ENCODE results near the gene HIP1R.
"Not testable (repeated sequence)": the region's sequence is repeated elsewhere in the genome, so short reads cannot be mapped to it uniquely, and the experiment has no call there.

HIP1R gene

GRCh38 chr12:122834921-122835749, at the start of gene HIP1R:
HIP1R (plus strand) TSS chr12:122835457; CDS start chr12:122835551, 94 bp downstream.
- no peak for DNase-seq

GRCh38 chr12:122785503-122785902, 49.8 kb upstream of the HIP1R start:
- DNase-seq: no peak

GRCh38 chr12:122788387-122788786, 46.9 kb upstream of the HIP1R start:
- DNase-seq: no peak

- DNase-seq: no peak
Measured at GRCh38 chr12:122789637-122790036, 45.6 kb upstream of the HIP1R start.

- no peak for DNase-seq
Measured at GRCh38 chr12:122790393-122791075, 44.7 kb upstream of the HIP1R start.

- peak; percentile 45 to 71 for DNase-seq
Measured at GRCh38 chr12:122793685-122794106, 41.6 kb upstream of the HIP1R start.

- no peak for DNase-seq
Measured at GRCh38 chr12:122795807-122796206, 39.5 kb upstream of the HIP1R start.

GRCh38 chr12:122799641-122800243, 35.5 kb upstream of the HIP1R start:
- no peak for DNase-seq

- no peak for DNase-seq
Measured at GRCh38 chr12:122803937-122804336, 31.3 kb upstream of the HIP1R start.

- DNase-seq: not testable (repeated sequence)
Measured at GRCh38 chr12:122804957-122805356, 30.3 kb upstream of the HIP1R start.

- no peak for DNase-seq
Measured at GRCh38 chr12:122807651-122808050, 27.6 kb upstream of the HIP1R start.

GRCh38 chr12:122811777-122812176, 23.5 kb upstream of the HIP1R start:
- no peak for DNase-seq

- no peak for DNase-seq
Measured at GRCh38 chr12:122813310-122813713, 21.9 kb upstream of the HIP1R start.

GRCh38 chr12:122819209-122819785, 16.0 kb upstream of the HIP1R start:
- no peak for DNase-seq

- DNase-seq: no peak
Measured at GRCh38 chr12:122820138-122820537, 15.1 kb upstream of the HIP1R start.

GRCh38 chr12:122820838-122821271, 14.4 kb upstream of the HIP1R start:
- no peak for DNase-seq

GRCh38 chr12:122823429-122823828, 11.8 kb upstream of the HIP1R start:
- no peak for DNase-seq

GRCh38 chr12:122825773-122826724, 9.2 kb upstream of the HIP1R start:
- DNase-seq: no peak

- DNase-seq: no peak
Measured at GRCh38 chr12:122827258-122827657, 8.0 kb upstream of the HIP1R start.

- DNase-seq: no peak
Measured at GRCh38 chr12:122830517-122831214, 4.6 kb upstream of the HIP1R start.

GRCh38 chr12:122834104-122834920, 945 bp upstream of the HIP1R start:
- no peak for DNase-seq

Measured in AML-193 (cell line).